ENCODE measurements around the gene MYBPHL.

MYBPHL gene

GRCh38 chr1:109356505-109356904 lies 49.7 kb upstream of the MYBPHL start (continued):
- TF ChIP-seq ZNF488 (tag by site-specific recombination; IDR thresholded peaks at IDR 0.05): no peak
- no peak for TF ChIP-seq PATZ1 (tag by site-specific recombination; IDR thresholded peaks at IDR 0.05)
- TF ChIP-seq ZNF624 (tag by site-specific recombination; IDR thresholded peaks at IDR 0.05): no peak
- TF ChIP-seq ZNF677 (tag by site-specific recombination; IDR thresholded peaks at IDR 0.05): no peak

- Histone ChIP-seq H3K9me3 (ENCODE audit: control insufficient read depth, insufficient read depth, low read depth, low read length) (no peaks in the 10 kb centered on the region), H3K36me3 (ENCODE audit: control insufficient read depth in 2 of 2, insufficient read depth in 1 of 2, low read length in 2 of 2) (peaks cover 5 to 43% of the 10 kb centered on the region in 2 experiments), H3K4me1 (ENCODE audit: control insufficient read depth, insufficient read depth, low read length) (no peaks in the 10 kb centered on the region), H3K27ac (ENCODE audit: extremely low read depth, low read depth, low read length) (no peak overlapping the region), H3K4me3 (ENCODE audit: low read depth, low read length) (no peak overlapping the region)
- no peak for TF ChIP-seq BCL11A (tag by site-specific recombination; IDR thresholded peaks at IDR 0.05; ENCODE audit: low read depth)
- no peak for TF ChIP-seq ZBTB48 (tag by site-specific recombination; IDR thresholded peaks at IDR 0.05)
- TF ChIP-seq AEBP2 (tag by site-specific recombination; IDR thresholded peaks at IDR 0.05; ENCODE audit: borderline replicate concordance): no peak
- no peak for TF ChIP-seq ZNF645 (tag by site-specific recombination; IDR thresholded peaks at IDR 0.05)
- TF ChIP-seq ZBTB44 (tag by site-specific recombination; IDR thresholded peaks at IDR 0.05): no peak
- TF ChIP-seq ZNF202 (tag by site-specific recombination; IDR thresholded peaks at IDR 0.05; ENCODE audit: borderline replicate concordance): no peak
- TF ChIP-seq ZNF140 (tag by site-specific recombination; IDR thresholded peaks at IDR 0.05): no peak
- no peak for TF ChIP-seq ZBTB21 (tag by site-specific recombination; IDR thresholded peaks at IDR 0.05)
- no peak for TF ChIP-seq ATF2 (tag by site-specific recombination; IDR thresholded peaks at IDR 0.05; ENCODE audit: low read depth)
- no peak for TF ChIP-seq ZNF114 (tag by site-specific recombination; IDR thresholded peaks at IDR 0.05)
- ChIA-PET CTCF (interaction anchor here (0.7 to 2.0 kb wide), 2 partner anchors 29 to 177 kb away, joined by 5 read pairs; no protein-coding TSS in a partner anchor), POLR2A (no interaction called here)
Measured at GRCh38 chr1:109354929-109355328, 48.1 kb upstream of the MYBPHL start.

GRCh38 chr1:109351457-109351856 lies 44.6 kb upstream of the MYBPHL start:
- H3K4me3 ChIP-seq (ENCODE audit: low read depth, low read length): no peak overlapping the region
- peaks cover 19 to 70% of the 10 kb centered on the region in 2 experiments for H3K36me3 ChIP-seq (ENCODE audit: control insufficient read depth in 2 of 2, insufficient read depth in 1 of 2, low read length in 2 of 2)
- no peaks in the 10 kb centered on the region for H3K9me3 ChIP-seq (ENCODE audit: control insufficient read depth, insufficient read depth, low read depth, low read length)
- POLR2A ChIA-PET: no interaction called here
- H3K4me1 ChIP-seq (ENCODE audit: control insufficient read depth, insufficient read depth, low read length): no peaks in the 10 kb centered on the region
- H3K27ac ChIP-seq (ENCODE audit: extremely low read depth, low read depth, low read length): no peak overlapping the region
- CTCF ChIA-PET: interaction anchor here (0.6 kb wide), 3 partner anchors 32 to 363 kb away, joined by 3 to 5 read pairs (median 4); no protein-coding TSS in a partner anchor
- TF ChIP-seq ZSCAN16 (tag by site-specific recombination; IDR thresholded peaks at IDR 0.05) (no peak), SALL2 (tag by site-specific recombination; IDR thresholded peaks at IDR 0.05; ENCODE audit: borderline replicate concordance) (no peak), ZNF169 (tag by site-specific recombination; IDR thresholded peaks at IDR 0.05) (no peak), ZNF624 (tag by site-specific recombination; IDR thresholded peaks at IDR 0.05) (no peak), ZNF555 (tag by site-specific recombination; conservative IDR thresholded peaks at IDR 0.05) (no peak), OSR2 (tag by site-specific recombination; IDR thresholded peaks at IDR 0.05) (no peak), REST (tag by site-specific recombination; IDR thresholded peaks at IDR 0.05) (no peak), ZNF221 (tag by site-specific recombination; IDR thresholded peaks at IDR 0.05; ENCODE audit: borderline replicate concordance) (no peak)

Measured in HEK293 (cell line).